Stimulated activated naive CD8-positive, alpha-beta T cell treated with anti-CD3 and anti-CD28 coated beads, Interleukin-15, Interleukin-2, amounts not matched to agents 100 ng/mL and 50 ng/mL, for 24 hours (primary cell): ENCODE measurements around the gene BAZ2B.

Experiments used
- H3K27ac Mint-ChIP-seq: one replicate; pipeline ENCODE4 v1.8.0; 2021; ENCODE audit warnings: mild to moderate bottlenecking, mixed read lengths
- H3K27me3 Mint-ChIP-seq: one replicate; pipeline ENCODE4 v1.8.0; 2021; ENCODE audit warnings: mixed read lengths
- H3K36me3 Mint-ChIP-seq: one replicate; pipeline ENCODE4 v1.8.0; 2021; ENCODE audit warnings: low read depth, mixed read lengths
- H3K4me1 Mint-ChIP-seq: one replicate; pipeline ENCODE4 v1.8.0; 2021; ENCODE audit warnings: low read depth, mixed read lengths
- H3K4me3 Mint-ChIP-seq: one replicate; pipeline ENCODE4 v1.8.0; 2021; ENCODE audit warnings: mild to moderate bottlenecking, mixed read lengths
- H3K9me3 Mint-ChIP-seq: one replicate; pipeline ENCODE4 v1.8.0; 2021; ENCODE audit warnings: mixed read lengths

BAZ2B gene

GRCh38 chr2:159564081-159564480, 52.3 kb downstream of the BAZ2B start:
- Mint-ChIP-seq H3K27ac (no peak overlapping the region), H3K9me3 (no peaks in the 10 kb centered on the region), H3K27me3 (no peaks in the 10 kb centered on the region), H3K4me1 (no peaks in the 10 kb centered on the region), H3K36me3 (no peaks in the 10 kb centered on the region), H3K4me3 (no peak overlapping the region)

- no peak overlapping the region for H3K4me3 Mint-ChIP-seq
- H3K36me3 Mint-ChIP-seq = no peaks in the 10 kb centered on the region
- no peak overlapping the region for H3K27ac Mint-ChIP-seq
- H3K9me3 Mint-ChIP-seq = no peaks in the 10 kb centered on the region
- H3K27me3 Mint-ChIP-seq = no peaks in the 10 kb centered on the region
- H3K4me1 Mint-ChIP-seq = no peaks in the 10 kb centered on the region
These were observed 54.1 kb downstream of the BAZ2B start for GRCh38 chr2:159562248-159562647.

GRCh38 chr2:159561786-159562185, 54.6 kb downstream of the BAZ2B start:
- Mint-ChIP-seq H3K36me3 (no peaks in the 10 kb centered on the region), H3K27ac (no peak overlapping the region), H3K4me1 (no peaks in the 10 kb centered on the region), H3K9me3 (no peaks in the 10 kb centered on the region), H3K27me3 (no peaks in the 10 kb centered on the region), H3K4me3 (no peak overlapping the region)

- Mint-ChIP-seq H3K27ac (no peak overlapping the region), H3K27me3 (no peaks in the 10 kb centered on the region), H3K4me1 (no peaks in the 10 kb centered on the region)
These were observed 55.1 kb downstream of the BAZ2B start for GRCh38 chr2:159561242-159561641.

GRCh38 chr2:159559034-159559433, 57.3 kb downstream of the BAZ2B start:
- H3K27me3 Mint-ChIP-seq = no peaks in the 10 kb centered on the region
- no peaks in the 10 kb centered on the region for H3K9me3 Mint-ChIP-seq
- no peak overlapping the region for H3K4me3 Mint-ChIP-seq
- H3K4me1 Mint-ChIP-seq = no peaks in the 10 kb centered on the region
- no peaks in the 10 kb centered on the region for H3K36me3 Mint-ChIP-seq
- no peak overlapping the region for H3K27ac Mint-ChIP-seq

More at GRCh38 chr2:159561242-159561641, 55.1 kb downstream of the BAZ2B start:
- Mint-ChIP-seq H3K9me3 (no peaks in the 10 kb centered on the region), H3K36me3 (no peaks in the 10 kb centered on the region), H3K4me3 (no peak overlapping the region)

- H3K27ac Mint-ChIP-seq = no peak overlapping the region
- no peak overlapping the region for H3K4me3 Mint-ChIP-seq
- H3K36me3 Mint-ChIP-seq = no peaks in the 10 kb centered on the region
- H3K4me1 Mint-ChIP-seq = no peaks in the 10 kb centered on the region
- no peaks in the 10 kb centered on the region for H3K9me3 Mint-ChIP-seq
- no peaks in the 10 kb centered on the region for H3K27me3 Mint-ChIP-seq
These were observed 57.9 kb downstream of the BAZ2B start for GRCh38 chr2:159558479-159558878.

- Mint-ChIP-seq H3K9me3 (no peaks in the 10 kb centered on the region), H3K4me1 (no peaks in the 10 kb centered on the region), H3K36me3 (no peaks in the 10 kb centered on the region), H3K4me3 (no peak overlapping the region), H3K27ac (no peak overlapping the region), H3K27me3 (no peaks in the 10 kb centered on the region)
These were observed 58.8 kb downstream of the BAZ2B start for GRCh38 chr2:159557437-159558034.

- no peaks in the 10 kb centered on the region for H3K27me3 Mint-ChIP-seq
- no peaks in the 10 kb centered on the region for H3K9me3 Mint-ChIP-seq
- H3K36me3 Mint-ChIP-seq = no peaks in the 10 kb centered on the region
- no peaks in the 10 kb centered on the region for H3K4me1 Mint-ChIP-seq
- no peak overlapping the region for H3K4me3 Mint-ChIP-seq
- no peak overlapping the region for H3K27ac Mint-ChIP-seq
These were observed 60.5 kb downstream of the BAZ2B start for GRCh38 chr2:159555651-159556392.

- H3K27ac Mint-ChIP-seq = no peak overlapping the region
- H3K27me3 Mint-ChIP-seq = no peaks in the 10 kb centered on the region
- H3K4me1 Mint-ChIP-seq = no peaks in the 10 kb centered on the region
- H3K36me3 Mint-ChIP-seq = no peaks in the 10 kb centered on the region
- no peak overlapping the region for H3K4me3 Mint-ChIP-seq
- no peaks in the 10 kb centered on the region for H3K9me3 Mint-ChIP-seq
These were observed 62.6 kb downstream of the BAZ2B start for GRCh38 chr2:159553727-159554126.

GRCh38 chr2:159551806-159552205, 64.5 kb downstream of the BAZ2B start:
- Mint-ChIP-seq H3K9me3 (no peaks in the 10 kb centered on the region), H3K36me3 (no peaks in the 10 kb centered on the region), H3K4me1 (no peaks in the 10 kb centered on the region), H3K27me3 (no peaks in the 10 kb centered on the region), H3K4me3 (no peak overlapping the region), H3K27ac (no peak overlapping the region)

- Mint-ChIP-seq H3K4me3 (no peak overlapping the region), H3K27me3 (no peaks in the 10 kb centered on the region), H3K36me3 (no peaks in the 10 kb centered on the region), H3K27ac (no peak overlapping the region), H3K9me3 (no peaks in the 10 kb centered on the region), H3K4me1 (no peaks in the 10 kb centered on the region)
These were observed 66.1 kb downstream of the BAZ2B start for GRCh38 chr2:159550231-159550630.

- H3K9me3 Mint-ChIP-seq = no peaks in the 10 kb centered on the region
- H3K36me3 Mint-ChIP-seq = no peaks in the 10 kb centered on the region
- no peak overlapping the region for H3K27ac Mint-ChIP-seq
- H3K27me3 Mint-ChIP-seq = no peaks in the 10 kb centered on the region
- H3K4me1 Mint-ChIP-seq = no peaks in the 10 kb centered on the region
- no peak overlapping the region for H3K4me3 Mint-ChIP-seq
These were observed 67.1 kb downstream of the BAZ2B start for GRCh38 chr2:159549234-159549633.

- Mint-ChIP-seq H3K36me3 (peaks cover 4% of the 10 kb centered on the region), H3K27me3 (no peaks in the 10 kb centered on the region), H3K4me1 (no peaks in the 10 kb centered on the region), H3K4me3 (no peak overlapping the region), H3K9me3 (peaks cover 4% of the 10 kb centered on the region), H3K27ac (no peak overlapping the region)
These were observed 69.5 kb downstream of the BAZ2B start for GRCh38 chr2:159546716-159547430.

- Mint-ChIP-seq H3K27me3 (no peaks in the 10 kb centered on the region), H3K4me3 (no peak overlapping the region), H3K4me1 (no peaks in the 10 kb centered on the region), H3K27ac (no peak overlapping the region), H3K36me3 (peaks cover 10% of the 10 kb centered on the region), H3K9me3 (peaks cover 9% of the 10 kb centered on the region)
These were observed 70.3 kb downstream of the BAZ2B start for GRCh38 chr2:159546039-159546438.

- Mint-ChIP-seq H3K4me1 (no peaks in the 10 kb centered on the region), H3K27ac (no peak overlapping the region), H3K4me3 (no peak overlapping the region), H3K36me3 (peaks cover 10% of the 10 kb centered on the region), H3K9me3 (peaks cover 9% of the 10 kb centered on the region), H3K27me3 (no peaks in the 10 kb centered on the region)
These were observed 71.3 kb downstream of the BAZ2B start for GRCh38 chr2:159545085-159545484.
